Bronchial epithelial cell (primary cell): Measurements from ENCODE around the gene ADTRP. TPM values are rescaled to one million over a fixed set of nuclear protein-coding genes. Genes with fewer than 3 reads are reported as not detected.

Source experiments
- DNase-seq: peaks from one replicate; pipeline ENCODE4 v3.0.0-alpha.2; 2010; ENCODE audit warnings: low read depth
- FAIRE-seq: peaks from 2 replicates; lab custom pipeline; 2011; peaks lifted over from hg19 to GRCh38; lab: Jason Lieb, UNC
- H3K27me3 ChIP-seq: 2 replicates; pipeline ENCODE4 v1.5.1; 2011; ENCODE audit warnings: low read length; ENCODE audit not compliant: control insufficient read depth, insufficient read depth
- H3K36me3 ChIP-seq: 2 replicates; pipeline ENCODE4 v1.5.1; 2011; ENCODE audit warnings: low read length; ENCODE audit not compliant: control insufficient read depth, insufficient read depth
- H3K4me3 ChIP-seq: 2 replicates; pipeline ENCODE4 v1.5.1; 2011; ENCODE audit warnings: mild to moderate bottlenecking, low read depth, low read length, control low read depth
- CTCF ChIP-seq: IDR thresholded peaks from 2 replicates; pipeline ENCODE4 v1.5.1; 2011; ENCODE audit warnings: mild to moderate bottlenecking, moderate library complexity, low read length, control low read depth, inconsistent platforms; ENCODE audit not compliant: insufficient read depth, severe bottlenecking
- total RNA-seq: library from RNA; depleted of rRNA; stranded (reverse); fragments of >200 nt; gene quantifications from 2 replicates; pipeline ENCODE4 v1.2.1, GENCODE V29; 2014

ADTRP gene
- total RNA-seq, 1 donor from 2014 or later, result 17.6 TPM

GRCh38 chr6:11766043-11766442, 12.6 kb downstream of the ADTRP start:
- Histone ChIP-seq H3K4me3 (no peak overlapping the region), H3K36me3 (no peaks in the 10 kb centered on the region), H3K27me3 (no peaks in the 10 kb centered on the region)
- FAIRE-seq (no peak), DNase-seq (peak; percentile 56)
- TF ChIP-seq CTCF, result no peak

GRCh38 chr6:11764250-11764604, 14.4 kb downstream of the ADTRP start:
- TF ChIP-seq CTCF, result no peak
- Histone ChIP-seq H3K36me3 (no peaks in the 10 kb centered on the region), H3K4me3 (no peak overlapping the region), H3K27me3 (no peaks in the 10 kb centered on the region)
- DNase-seq (no peak), FAIRE-seq (no peak)

GRCh38 chr6:11763460-11764249, 14.9 kb downstream of the ADTRP start:
- no peak for FAIRE-seq
- Histone ChIP-seq H3K36me3 (no peaks in the 10 kb centered on the region), H3K27me3 (no peaks in the 10 kb centered on the region), H3K4me3 (no peak overlapping the region)
- no peak for TF ChIP-seq CTCF
- no peak for DNase-seq

DNA sequence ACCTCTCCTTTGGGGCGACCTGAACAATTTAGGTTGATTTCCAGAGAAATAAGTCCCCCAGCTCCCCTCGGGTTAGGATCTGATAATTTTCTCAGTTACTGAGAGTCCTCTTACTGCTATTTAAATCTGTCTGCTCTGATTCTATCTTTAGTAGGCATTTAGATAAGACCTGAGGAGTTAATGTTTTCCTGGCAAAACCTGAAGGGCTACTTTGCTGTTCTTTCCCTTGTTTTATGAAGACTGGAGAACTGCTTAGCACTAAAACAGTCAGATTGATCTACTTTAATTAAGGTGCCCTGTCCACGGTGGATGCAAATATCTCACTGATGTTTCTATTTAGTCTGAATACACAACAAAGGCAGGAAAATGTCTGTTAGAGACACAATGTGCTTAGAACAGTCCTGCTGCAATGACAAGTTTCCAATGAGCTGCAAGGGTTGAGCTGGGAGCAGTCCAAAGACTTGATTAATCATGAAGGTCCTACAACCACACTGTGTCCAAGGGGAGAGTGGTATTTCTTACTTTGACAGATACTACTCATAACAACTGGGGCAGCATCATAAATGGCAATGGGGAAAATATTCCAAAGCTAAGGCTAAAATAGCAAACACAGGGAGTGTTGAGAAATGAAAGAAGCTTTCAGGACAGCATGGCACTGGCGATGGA, 15.7 kb downstream of the ADTRP start:
- TF ChIP-seq CTCF, result no peak
- FAIRE-seq (no peak), DNase-seq (no peak)

DNA sequence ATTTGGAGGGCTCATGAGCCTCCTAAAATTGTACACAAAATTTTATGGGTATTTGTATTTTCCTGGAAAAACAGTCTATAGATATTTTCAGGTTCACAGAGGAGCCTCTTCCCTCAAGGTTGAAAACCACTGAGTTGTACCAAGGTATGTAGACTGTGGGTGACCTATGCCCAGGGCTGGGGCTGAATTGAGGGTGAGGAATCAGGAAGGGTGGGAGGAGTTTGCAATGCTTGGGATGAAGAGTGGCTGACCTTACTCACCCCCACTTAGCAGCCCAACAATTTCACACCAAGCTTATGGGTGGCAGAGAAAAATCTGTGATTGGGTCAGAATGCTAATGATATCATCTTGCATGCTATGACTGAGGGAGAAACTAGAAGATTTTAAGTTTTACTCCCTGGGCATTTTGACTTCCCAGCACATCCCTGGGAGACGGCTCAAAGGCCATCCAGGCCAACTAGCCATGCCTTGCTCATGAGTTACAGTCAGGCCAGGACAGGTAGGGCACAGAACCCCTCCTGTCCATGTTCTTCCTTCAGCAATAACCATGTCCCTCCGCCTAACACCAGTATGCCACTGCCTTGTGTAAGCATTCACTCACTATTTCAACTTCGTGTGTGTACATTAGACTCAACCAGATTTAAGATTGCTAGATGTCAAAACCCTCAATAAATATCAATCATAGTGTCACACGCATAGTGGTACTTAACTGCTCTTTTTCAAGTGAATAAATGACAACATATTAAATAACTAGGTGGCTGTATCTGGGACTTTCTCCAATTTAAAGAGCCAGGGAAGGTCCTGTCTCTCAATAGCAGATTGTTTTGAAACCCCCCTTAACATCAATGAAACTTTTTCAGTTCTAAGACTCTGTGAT, 16.6 kb downstream of the ADTRP start:
- Histone ChIP-seq H3K4me3 (no peak overlapping the region), H3K27me3 (no peaks in the 10 kb centered on the region), H3K36me3 (no peaks in the 10 kb centered on the region)
- TF ChIP-seq CTCF, result no peak
- DNase-seq, result no peak
- no peak for FAIRE-seq

More for the DNA sequence above, 15.7 kb downstream of the ADTRP start:
- Histone ChIP-seq H3K36me3 (no peaks in the 10 kb centered on the region), H3K27me3 (no peaks in the 10 kb centered on the region), H3K4me3 (no peak overlapping the region)
